Endometrial microvascular endothelial cells (primary cell): ENCODE data around the gene FMOD. TPM values are rescaled to one million over a fixed set of nuclear protein-coding genes. Genes with fewer than 3 reads are reported as not detected.

Experiments
- in situ Hi-C: cut with HindIII; loops from 2 replicates; pipeline ENCODE4 v1.10.0; 2017; ENCODE audit warnings: low sequenced_read_pairs, low pct_unique_long_range_greater_than_20kb; ENCODE audit errors: inconsistent ontology term
- total RNA-seq: library from RNA; depleted of rRNA; stranded (reverse); fragments of >200 nt; gene quantifications from one replicate; pipeline ENCODE4 v1.2.3, GENCODE V29; 2015; ENCODE audit errors: inconsistent ontology term

FMOD gene
- not detected for total RNA-seq

GRCh38 chr1:203351037-203351625 is at the start of gene FMOD:
Gene FMOD (minus strand): TSS chr1:203351122. CDS start chr1:203348270, 2,852 bp downstream.
- in situ Hi-C loops = loop anchor here (25.0 kb wide), 1 partner anchor 136 kb away; the partner anchor contains the start of genes OPTC and PRELP

- in situ Hi-C loops = no loop called here
These were observed 45.8 kb upstream of the FMOD start for GRCh38 chr1:203396595-203397194.

DNA sequence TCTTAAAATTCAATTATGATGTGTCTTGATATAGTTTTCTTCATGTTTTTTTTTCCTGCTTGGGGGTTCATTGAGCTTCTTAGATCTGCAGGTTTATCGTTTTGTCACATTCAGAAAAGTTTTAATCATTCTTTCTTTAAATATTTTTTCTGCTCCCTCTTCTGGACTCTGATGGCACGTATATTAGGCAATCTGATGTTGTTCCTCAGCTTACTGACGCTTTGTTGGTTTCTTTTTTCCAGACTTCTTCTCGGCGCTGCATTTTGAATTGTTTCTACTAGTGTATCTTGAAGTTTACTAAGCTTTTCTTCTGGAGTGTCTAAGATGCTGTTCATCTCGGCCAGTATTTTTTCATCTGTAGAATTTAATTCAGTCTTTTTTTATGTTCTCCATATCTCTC is 44.8 kb upstream of the FMOD start:
- in situ Hi-C loops = no loop called here

DNA sequence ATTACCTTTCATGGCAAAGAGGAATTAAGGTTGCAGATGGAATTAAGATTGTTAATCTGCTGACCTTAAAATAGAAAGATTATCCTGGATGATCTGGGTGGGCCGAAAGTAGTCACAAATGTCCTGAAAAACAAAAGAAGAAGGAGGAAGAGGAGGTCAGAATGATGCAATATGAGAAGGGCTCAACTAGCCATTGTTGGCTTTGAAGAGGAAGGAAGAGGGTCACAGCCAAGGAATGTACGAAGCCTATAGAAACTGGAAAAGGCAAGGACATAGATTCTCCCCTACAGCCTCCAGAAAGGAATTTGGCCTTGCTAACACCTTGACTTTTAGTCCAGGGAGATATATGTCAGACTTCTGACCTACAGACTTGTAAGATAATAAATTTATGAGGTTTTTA is 39.4 kb upstream of the FMOD start:
- in situ Hi-C loops = no loop called here

DNA sequence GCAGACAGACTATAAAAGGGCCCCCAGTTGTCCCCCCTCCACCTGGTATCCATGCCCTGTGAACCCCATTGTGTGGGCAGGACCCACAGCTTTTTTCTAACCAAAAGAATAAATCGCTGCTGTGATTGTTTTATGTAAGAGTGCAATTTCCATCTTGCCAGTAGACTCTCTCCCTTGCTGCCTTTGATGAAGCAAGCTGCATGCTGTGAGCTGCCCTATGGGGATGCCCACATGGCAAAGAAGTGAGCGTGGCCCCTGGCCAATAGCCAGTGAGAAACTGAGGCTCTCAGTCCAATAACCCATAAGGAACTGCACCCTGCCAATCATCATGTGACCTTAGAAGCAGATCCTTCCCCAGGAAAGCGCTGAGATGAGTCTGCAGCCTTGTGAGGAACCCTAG is 37.8 kb upstream of the FMOD start:
- in situ Hi-C loops = no loop called here

DNA sequence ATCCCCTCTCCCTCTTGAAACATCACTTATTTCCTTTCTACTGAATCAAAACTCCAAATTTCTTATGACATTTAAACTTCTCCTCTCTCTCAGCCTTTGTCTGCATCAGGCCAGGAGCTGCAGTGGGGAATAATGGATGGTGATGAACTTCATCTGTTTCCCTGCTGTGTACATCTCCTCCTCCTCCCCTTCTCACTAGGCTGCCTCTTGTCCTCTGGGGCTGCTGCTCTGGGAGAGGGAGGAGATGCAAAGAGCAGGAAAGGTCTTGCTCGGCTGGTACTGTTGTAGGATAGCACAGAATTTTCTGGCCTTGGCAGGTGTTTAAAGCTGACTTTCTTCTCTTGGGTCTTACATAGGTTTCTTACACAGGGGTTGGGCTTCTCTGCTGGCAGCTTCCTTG is 31.1 kb upstream of the FMOD start:
- in situ Hi-C loops = no loop called here

DNA sequence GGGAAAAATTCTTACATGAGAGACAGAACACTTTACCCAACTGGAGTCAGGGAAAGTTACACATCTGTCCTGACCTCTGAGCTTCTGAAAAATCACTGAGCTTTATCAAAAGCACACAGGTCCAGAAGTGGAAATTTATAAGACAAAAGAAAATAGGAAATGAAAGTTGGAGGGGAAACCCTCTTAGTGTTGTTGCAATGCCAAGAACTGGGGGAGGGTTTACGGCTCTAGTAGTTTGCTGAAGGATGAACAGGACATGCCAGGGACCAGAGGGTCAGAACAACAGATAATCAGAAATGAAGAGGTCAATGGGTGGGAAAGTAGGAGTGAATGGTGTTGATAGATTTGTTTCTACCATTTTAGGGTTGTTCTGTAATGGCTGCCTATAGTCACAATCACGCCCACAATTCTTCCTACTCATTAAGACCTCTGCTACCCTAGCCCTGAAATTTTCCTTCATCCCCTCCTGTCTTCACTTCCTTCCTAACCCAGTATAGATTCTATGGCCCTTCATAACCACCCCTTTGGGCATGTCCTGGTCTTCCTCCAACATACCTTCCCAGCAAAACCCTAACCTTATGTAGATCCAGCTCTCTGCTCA is 30.3 kb upstream of the FMOD start:
- in situ Hi-C loops = no loop called here

GRCh38 chr1:203380420-203381150 is 29.7 kb upstream of the FMOD start:
- in situ Hi-C loops = no loop called here

DNA sequence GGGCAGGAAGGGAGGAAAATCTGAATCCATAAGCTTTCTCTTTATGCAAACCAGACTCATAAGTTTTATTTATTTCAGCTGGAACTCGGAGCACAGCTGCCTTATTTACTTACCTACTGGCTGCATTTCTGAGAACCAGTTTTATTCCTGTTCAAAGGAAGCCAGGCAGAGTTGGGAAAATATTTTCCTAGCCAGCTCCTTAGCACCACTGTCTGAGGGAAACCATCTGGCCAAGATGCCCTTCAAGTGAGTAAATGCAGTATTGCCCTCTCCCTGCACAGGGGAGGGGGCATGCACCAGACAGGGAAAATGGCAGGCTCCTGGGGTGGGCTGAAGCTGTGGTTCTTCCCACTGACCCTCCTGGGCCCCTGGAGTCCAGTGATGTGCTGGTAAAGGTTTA is 28.9 kb upstream of the FMOD start:
- in situ Hi-C loops = no loop called here

DNA sequence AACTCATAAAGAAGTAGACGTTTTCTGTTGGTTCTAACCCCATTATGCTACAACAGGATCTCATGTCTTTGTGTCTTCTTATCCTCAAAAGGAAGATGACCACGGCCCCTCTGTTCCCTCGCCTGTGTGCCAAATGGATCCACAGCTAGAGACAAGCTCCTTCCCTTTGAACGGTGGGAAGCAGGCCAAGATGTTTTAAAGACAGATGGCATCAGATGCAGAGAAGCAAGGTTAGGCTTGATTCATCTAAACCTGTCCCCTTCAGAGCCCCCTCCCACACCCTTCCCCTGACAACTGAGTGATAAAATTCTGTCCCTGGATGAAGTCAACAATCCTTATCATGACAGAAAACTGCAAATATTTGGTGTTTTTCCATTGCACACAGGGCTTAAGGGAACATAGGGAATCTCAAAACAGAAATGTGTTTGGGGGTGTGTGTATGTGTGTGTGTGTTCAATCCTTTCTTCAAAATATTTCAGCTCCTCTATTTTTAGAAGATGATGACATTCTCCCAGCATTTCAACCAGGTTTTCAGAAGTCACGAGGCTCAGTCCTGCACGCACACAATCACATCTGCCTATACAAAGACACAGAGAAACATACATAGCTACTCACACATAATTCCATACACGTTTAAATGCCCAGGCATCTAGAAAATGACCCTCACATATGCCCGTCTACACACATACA is 27.8 kb upstream of the FMOD start:
- in situ Hi-C loops = no loop called here

DNA sequence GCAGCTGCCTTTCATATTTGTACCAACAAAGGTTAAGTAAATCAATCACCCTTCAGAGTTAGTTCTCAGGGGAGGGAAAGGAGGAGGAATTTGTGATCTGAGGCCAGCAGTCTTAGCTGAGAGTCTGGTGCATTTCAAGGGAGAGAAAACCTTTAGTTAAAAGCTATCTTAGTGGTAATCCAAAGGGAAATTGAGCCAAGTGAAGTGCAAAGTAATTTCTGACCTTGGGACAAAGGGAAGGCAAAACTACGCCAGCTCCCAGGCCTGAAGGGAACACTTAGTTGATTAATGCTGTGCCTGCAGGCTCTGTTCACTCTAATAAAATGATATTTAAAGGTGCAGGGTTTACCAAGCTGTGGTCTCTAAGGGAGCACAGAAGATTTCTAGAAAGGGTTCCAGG is 23.1 kb upstream of the FMOD start:
- in situ Hi-C loops = loop anchor here (25.0 kb wide), 1 partner anchor 113 kb away; the partner anchor contains the start of genes OPTC and PRELP

- in situ Hi-C loops = loop anchor here (25.0 kb wide), 1 partner anchor 114 kb away; the partner anchor contains the start of genes OPTC and PRELP
These were observed 22.1 kb upstream of the FMOD start for GRCh38 chr1:203373002-203373401.

DNA sequence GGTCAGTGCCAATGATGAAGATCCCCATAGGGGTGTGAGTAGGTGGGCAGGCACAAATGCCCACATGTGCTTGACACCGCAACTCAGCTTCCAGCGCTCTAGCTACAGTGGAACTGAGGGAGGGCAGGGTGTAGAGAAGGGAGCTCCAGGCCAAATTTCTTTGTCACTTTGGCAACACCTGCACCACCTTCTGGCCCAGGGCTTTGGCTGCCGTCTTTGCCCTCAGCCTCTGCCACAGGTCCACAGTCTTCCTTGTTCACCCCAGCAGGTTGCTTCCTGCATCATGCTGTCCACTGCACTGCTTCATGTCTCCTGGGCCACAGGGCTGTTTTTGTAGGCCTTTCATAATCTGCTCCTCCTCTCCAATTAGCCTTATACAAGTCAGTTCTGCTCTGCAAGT is 20.4 kb upstream of the FMOD start:
- in situ Hi-C loops = loop anchor here (25.0 kb wide), 1 partner anchor 116 kb away; the partner anchor contains the start of genes OPTC and PRELP

DNA sequence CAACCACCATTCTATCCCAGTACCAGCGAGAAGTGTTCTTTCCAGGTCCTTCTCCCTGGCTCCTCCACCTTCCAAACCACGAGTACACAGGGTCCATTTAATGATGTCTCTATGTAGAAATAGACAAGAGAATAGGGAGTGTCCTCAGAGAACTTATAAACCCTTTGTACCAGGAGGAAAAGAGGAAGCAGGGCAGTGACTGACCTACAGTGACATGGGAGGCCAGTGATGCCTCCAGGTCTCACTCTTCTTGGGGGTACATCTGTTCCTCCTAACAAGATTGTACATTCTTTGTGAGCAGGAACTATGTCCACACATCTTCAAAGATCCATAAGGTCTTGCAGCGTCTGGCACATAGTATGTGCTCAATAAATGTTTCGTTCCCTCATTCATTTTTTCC is 18.7 kb upstream of the FMOD start:
- in situ Hi-C loops = loop anchor here (25.0 kb wide), 1 partner anchor 118 kb away; the partner anchor contains the start of genes OPTC and PRELP

GRCh38 chr1:203368624-203369451 is 17.9 kb upstream of the FMOD start:
- in situ Hi-C loops = loop anchor here (25.0 kb wide), 1 partner anchor 118 kb away; the partner anchor contains the start of genes OPTC and PRELP

DNA sequence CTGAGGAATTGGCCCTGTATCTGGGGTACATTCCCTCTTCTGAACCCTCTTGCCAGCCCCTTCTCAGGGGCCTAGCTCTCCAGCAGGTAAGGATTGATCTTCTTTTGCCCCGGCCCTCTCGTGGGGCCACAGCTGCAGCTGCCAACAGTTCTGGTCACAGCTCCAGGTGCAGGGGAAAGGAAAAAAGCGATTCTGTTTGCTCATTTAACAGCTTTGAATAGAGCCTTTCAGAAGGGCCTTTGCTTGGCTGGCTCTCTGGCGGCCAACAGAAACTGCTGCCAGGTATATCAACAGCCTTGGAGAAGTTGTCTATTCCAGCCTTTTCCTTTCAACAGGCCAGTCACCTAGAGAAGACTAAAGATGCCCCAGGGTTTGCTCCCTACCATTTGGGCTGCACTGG is 16.1 kb upstream of the FMOD start:
- in situ Hi-C loops = loop anchor here (25.0 kb wide), 1 partner anchor 120 kb away; the partner anchor contains the start of genes OPTC and PRELP

DNA sequence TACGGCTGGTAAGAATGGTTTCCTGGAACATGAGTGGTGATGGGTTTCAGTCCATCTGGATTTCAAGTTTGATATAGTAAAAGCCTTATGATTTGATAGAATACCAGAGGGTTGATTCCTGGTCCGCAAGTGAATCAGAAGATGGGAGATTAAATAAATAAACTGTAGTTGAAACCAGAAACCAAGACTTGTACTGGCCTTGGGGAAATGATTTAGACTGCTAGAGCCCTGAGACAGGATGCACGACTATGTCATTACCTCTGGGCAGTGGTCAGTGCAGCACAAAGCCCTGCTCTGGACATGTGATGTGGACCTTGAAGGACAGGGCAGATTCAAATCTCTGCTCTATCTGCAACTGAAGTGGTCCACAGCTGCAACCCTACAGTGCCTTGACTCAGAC is 15.6 kb upstream of the FMOD start:
- in situ Hi-C loops = loop anchor here (25.0 kb wide), 1 partner anchor 121 kb away; the partner anchor contains the start of genes OPTC and PRELP

DNA sequence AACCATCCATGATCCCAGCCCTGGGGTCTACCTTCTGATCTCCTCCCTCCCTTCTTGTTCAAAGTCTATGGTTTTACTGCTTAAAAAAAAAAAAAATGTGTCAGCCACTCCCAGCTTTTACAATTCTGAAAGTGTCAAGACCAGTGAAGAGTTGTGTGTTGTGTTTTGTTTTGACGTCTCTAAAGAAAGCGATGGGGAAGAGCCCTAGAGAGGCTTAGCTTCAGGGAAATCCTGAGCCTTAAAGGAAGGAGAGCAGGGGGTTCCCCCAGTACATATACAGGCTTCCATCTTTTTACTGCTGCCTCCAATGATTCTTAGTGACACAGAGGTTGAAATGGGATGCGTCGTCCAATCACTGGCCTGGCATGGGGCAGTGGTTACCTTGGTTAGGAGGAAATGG is 13.9 kb upstream of the FMOD start:
- in situ Hi-C loops = loop anchor here (25.0 kb wide), 1 partner anchor 122 kb away; the partner anchor contains the start of genes OPTC and PRELP
